HG03442 (cell line): Measurements from ENCODE around the gene STRBP.

Source experiments
- ATAC-seq: cut with Tn5 transposase; IDR thresholded peaks from one replicate; pipeline ENCODE4 v1.9.1; 2021; ENCODE audit warnings: mild to moderate bottlenecking, moderate library complexity; ENCODE audit not compliant: unreplicated experiment

STRBP gene

GRCh38 chr9:123135430-123135829 is 133.0 kb downstream of the STRBP start:
- no peak for ATAC-seq

- no peak for ATAC-seq
Measured at GRCh38 chr9:123132696-123133095, 135.7 kb downstream of the STRBP start.

- ATAC-seq = no peak
Measured at GRCh38 chr9:123131993-123132392, 136.4 kb downstream of the STRBP start.

GRCh38 chr9:123131258-123131657 is 137.1 kb downstream of the STRBP start:
- no peak for ATAC-seq

GRCh38 chr9:123129423-123129822 is 139.0 kb downstream of the STRBP start:
- no peak for ATAC-seq

- no peak for ATAC-seq
Measured at GRCh38 chr9:123128591-123128990, 139.8 kb downstream of the STRBP start.

- no peak for ATAC-seq
Measured at GRCh38 chr9:123127512-123128075, 140.8 kb downstream of the STRBP start.

- no peak for ATAC-seq
Measured at GRCh38 chr9:123121457-123121856, 146.9 kb downstream of the STRBP start.

- no peak for ATAC-seq
Measured at GRCh38 chr9:123120953-123121352, 147.4 kb downstream of the STRBP start.

- ATAC-seq = no peak
Measured at GRCh38 chr9:123120131-123120530, 148.3 kb downstream of the STRBP start.

- no peak for ATAC-seq
Measured at GRCh38 chr9:123119566-123119965, 148.8 kb downstream of the STRBP start.

GRCh38 chr9:123116036-123116435 is 152.3 kb downstream of the STRBP start:
- no peak for ATAC-seq

GRCh38 chr9:123115146-123115913 is 153.1 kb downstream of the STRBP start:
- ATAC-seq = no peak

- no peak for ATAC-seq
Measured at GRCh38 chr9:123113185-123113584, 155.2 kb downstream of the STRBP start.

- no peak for ATAC-seq
Measured at GRCh38 chr9:123112015-123112975, 156.1 kb downstream of the STRBP start.

GRCh38 chr9:123111427-123112014 is 156.9 kb downstream of the STRBP start:
- ATAC-seq = no peak

GRCh38 chr9:123109540-123110279 is 158.7 kb downstream of the STRBP start:
- ATAC-seq = no peak

GRCh38 chr9:123108976-123109375 is 159.4 kb downstream of the STRBP start:
- no peak for ATAC-seq

- ATAC-seq = no peak
Measured at GRCh38 chr9:123107639-123108285, 160.6 kb downstream of the STRBP start.

- ATAC-seq = no peak
Measured at GRCh38 chr9:123105490-123105889, 162.9 kb downstream of the STRBP start.
